GM21381 (cell line): ENCODE results near the gene OR2AE1.
A peak's percentile ranks its signal among the peaks of the same experiment; 100 is the strongest.
"Not testable (repeated sequence)": the region's sequence is repeated elsewhere in the genome, so short reads cannot be mapped to it uniquely, and the experiment has no call there.

ENCODE experiments used
- ATAC-seq: cut with Tn5 transposase; IDR thresholded peaks from one replicate; pipeline ENCODE4 v1.9.1; 2021; ENCODE audit warnings: mild to moderate bottlenecking, moderate library complexity; ENCODE audit not compliant: unreplicated experiment

OR2AE1 gene

GRCh38 chr7:99876933-99877332 is at the start of gene OR2AE1:
Gene OR2AE1, minus strand, starts transcription at chr7:99877033. Its CDS starts 0 bp downstream, at chr7:99877033.
- ATAC-seq = no peak

- no peak for ATAC-seq
These were observed 49.5 kb upstream of the OR2AE1 start for GRCh38 chr7:99926321-99926720.

DNA sequence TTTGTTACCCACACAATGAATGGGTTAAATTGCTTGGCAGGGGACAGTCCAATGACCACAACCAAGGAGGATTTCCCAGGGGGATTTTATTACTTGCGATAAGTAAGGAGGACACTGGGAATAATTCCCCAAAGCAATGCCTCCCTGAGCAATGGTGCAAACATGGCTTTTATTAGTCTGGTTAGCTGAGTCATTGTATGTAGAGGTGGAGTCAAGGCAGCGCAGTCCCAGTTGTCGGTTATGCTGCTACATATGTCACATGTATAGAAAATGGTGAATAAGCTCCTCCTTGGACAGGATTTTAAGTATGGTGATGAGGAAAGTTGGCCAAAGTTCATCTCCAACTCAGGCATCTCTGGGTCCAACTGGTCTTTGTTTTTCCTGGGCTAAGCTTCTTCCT is 46.4 kb upstream of the OR2AE1 start:
- no peak for ATAC-seq

DNA sequence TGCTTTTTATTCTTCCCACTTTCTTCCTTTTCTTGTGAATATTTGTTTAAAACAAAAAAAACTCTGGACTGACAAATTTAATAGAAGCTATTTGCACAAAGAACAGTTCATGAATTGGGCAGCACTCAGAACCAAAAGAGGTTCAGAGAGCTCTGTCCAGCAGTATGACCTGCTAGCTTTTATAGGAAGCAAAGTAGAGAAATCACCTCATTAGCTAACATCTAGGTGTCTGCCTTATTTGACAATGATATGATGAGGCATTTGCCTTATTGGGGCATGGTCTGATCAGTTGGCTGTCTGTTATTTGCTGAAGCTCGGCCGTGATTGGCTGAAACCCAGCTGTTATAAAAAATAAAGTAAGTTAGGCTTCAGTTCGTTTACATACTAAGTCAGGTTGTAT is 43.3 kb upstream of the OR2AE1 start:
- ATAC-seq = no peak

GRCh38 chr7:99919814-99920112 is 42.9 kb upstream of the OR2AE1 start:
- ATAC-seq = no peak

DNA sequence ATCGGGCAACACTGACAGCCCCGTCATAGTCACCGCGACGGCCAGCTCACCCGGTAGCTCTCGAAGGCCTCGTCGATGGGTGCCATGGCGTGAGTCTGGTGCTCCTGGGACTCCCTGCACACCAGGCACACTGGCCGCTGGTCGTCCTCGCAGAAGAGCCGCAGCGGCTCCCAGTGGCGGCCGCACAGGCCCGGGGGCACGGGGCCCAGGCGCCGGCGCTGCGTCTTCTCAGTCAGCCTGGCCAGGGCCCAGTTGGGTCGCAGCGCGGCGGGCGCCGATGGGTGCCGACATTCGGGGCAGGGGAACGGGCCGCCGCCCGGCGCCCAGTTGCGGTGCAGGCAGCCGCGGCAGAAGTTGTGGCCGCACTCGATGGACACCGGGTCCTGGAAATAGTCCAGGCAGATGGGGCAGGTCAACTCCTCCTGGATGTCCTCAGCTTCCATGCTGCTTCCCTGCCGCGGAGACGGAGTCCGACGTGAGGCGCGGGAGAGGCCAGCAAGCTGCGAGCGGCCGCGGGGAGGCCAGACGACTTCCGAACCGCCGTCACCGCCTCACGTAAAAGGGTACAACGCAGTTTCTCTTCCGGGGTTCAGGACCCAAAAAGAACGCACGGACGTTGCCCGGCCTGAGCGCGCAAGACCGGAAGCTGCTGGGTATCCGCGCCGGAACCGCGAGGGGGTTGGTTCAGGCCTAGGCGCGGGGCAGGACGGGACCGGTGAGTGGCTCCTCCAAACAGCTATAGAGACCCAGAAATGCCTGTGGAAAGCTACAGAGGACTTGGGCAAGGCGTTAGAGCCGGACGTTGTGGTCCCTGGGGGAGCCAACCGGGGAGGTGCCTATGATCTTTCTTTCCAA is 42.4 kb upstream of the OR2AE1 start, which contains the start of gene TRIM4:
TSS of gene TRIM4 (minus strand) at position 572 of the 855 bp plus-strand sequence. CDS start at position 443, 129 bp downstream.
- ATAC-seq = peak; percentile 96

- ATAC-seq = no peak
These were observed 34.1 kb upstream of the OR2AE1 start for GRCh38 chr7:99910976-99911375.

- no peak for ATAC-seq
These were observed 24.7 kb upstream of the OR2AE1 start for GRCh38 chr7:99901581-99901980.

GRCh38 chr7:99899830-99900519 is 23.1 kb upstream of the OR2AE1 start:
- no peak for ATAC-seq

DNA sequence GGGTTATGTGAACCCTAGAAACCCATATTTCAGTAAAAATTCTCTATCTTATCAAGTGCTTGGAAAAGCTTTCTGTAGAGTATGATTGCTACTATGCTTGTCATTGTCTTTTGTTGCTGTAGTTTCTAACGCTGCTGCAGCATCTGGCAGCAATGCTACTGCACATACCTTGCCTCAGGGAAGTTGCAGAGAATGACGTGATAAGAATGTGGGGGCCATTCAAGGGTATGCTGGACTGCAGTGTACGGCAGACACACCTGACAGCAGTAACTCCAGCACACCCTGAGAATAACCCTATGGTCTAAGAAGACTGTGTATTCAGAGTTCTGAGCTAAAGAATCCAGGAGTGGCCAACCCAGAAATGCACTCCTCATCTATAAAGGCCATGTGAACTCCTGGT is 22.0 kb upstream of the OR2AE1 start:
- no peak for ATAC-seq

DNA sequence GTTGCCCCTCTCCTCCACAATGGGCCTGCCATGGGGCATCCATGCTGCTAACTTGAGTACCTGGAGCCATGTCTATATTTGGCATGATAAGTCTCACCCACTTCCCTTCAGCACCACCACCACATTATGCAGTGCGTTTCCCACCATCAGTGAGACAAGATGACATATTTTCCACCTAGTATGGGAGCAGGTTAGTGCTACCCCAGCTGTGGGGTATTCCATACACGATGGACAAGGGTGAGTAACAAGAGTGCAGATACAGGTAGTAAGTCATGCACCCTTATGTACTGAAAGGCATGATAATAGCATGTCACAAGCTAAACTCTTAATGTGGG is 21.2 kb upstream of the OR2AE1 start:
- no peak for ATAC-seq

GRCh38 chr7:99897322-99898022 is 20.6 kb upstream of the OR2AE1 start:
- no peak for ATAC-seq

DNA sequence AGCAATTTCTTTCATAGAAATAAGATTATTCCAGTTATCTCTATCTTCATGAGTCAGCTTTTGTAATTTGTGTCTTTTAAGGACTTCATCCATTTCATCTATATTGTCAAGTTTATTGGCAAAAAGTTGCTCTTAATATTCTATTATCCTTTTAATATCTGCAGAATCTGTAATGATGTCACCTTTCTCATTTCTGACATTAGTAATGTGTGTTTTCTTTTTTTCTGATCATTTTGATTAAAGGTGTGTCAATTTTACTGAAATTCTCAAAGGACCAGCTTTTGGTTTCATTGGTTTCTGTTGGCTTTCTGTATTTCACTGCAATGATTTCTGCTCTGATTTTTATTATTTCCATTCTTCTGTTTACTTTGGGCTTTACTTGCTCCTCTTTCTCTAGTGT is 17.9 kb upstream of the OR2AE1 start:
- no peak for ATAC-seq

DNA sequence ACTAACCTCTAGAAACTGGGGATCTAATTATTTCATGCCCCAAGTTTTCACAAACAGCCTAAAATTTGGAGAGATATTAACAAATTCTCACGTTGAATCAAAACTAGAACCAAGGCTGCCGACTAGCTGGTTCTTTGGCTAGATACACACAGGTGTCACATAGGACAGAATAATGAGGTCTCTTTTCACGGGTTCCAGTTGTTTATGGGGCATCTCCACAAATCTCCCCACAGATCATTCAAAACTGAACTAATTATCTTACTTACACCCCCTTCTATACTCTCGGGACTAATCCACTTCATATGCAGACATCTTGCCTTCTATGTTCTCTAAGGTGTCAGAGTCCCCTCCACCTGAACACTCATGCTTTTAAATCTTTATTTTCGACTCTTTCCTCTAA is 16.4 kb upstream of the OR2AE1 start:
- ATAC-seq = no peak

GRCh38 chr7:99890348-99890747 is 13.5 kb upstream of the OR2AE1 start:
- not testable (repeated sequence) for ATAC-seq

GRCh38 chr7:99888366-99888765 is 11.5 kb upstream of the OR2AE1 start:
- ATAC-seq = not testable (repeated sequence)

- no peak for ATAC-seq
These were observed 4.5 kb upstream of the OR2AE1 start for GRCh38 chr7:99881370-99881769.

DNA sequence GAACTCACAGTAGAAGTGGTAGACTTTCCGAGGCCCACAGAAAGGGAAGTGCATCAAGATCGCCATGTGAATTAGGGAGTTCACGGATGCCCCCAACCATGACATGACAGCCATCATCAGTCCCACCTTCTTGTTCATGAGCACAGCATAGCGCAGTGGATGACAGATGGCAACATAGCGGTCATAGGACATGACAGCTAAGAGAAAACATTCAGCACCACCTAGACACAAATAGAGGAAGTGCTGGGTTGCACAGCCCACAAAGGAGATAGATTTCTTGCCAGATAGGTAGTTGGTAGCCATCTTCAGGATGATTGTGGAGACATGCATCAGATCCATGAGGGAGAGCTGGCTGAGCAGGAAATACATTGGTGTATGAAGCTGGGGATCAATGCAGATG is 342 bp downstream of the OR2AE1 start:
- no peak for ATAC-seq

DNA sequence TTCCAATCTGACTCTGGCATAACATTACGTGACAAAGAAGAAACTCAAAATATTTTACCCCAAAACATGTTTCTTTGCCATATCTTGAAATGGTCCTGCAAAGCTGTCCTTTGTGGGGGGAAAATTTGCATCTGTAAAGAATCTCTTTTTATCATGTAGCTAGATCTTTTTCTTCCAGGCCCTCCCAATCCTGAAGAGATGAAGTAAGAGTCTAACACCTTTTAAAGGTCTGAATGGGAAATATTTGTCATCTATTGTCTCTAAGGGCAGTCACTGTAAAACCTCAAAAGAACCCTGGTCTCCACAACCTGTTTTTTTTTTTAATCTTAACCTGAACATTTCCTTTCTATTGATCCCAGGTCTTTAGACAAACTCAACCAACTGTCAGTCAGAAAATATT is 8.6 kb downstream of the OR2AE1 start:
- no peak for ATAC-seq

GRCh38 chr7:99867477-99867876 is 9.4 kb downstream of the OR2AE1 start:
- ATAC-seq = not testable (repeated sequence)

GRCh38 chr7:99863847-99864440 is 12.9 kb downstream of the OR2AE1 start:
- no peak for ATAC-seq
